ENCODE measurements around the gene PCDHB8.
"Not testable (repeated sequence)": the region's sequence is repeated elsewhere in the genome, so short reads cannot be mapped to it uniquely, and the experiment has no call there.

The PCDHB8 gene

DNA sequence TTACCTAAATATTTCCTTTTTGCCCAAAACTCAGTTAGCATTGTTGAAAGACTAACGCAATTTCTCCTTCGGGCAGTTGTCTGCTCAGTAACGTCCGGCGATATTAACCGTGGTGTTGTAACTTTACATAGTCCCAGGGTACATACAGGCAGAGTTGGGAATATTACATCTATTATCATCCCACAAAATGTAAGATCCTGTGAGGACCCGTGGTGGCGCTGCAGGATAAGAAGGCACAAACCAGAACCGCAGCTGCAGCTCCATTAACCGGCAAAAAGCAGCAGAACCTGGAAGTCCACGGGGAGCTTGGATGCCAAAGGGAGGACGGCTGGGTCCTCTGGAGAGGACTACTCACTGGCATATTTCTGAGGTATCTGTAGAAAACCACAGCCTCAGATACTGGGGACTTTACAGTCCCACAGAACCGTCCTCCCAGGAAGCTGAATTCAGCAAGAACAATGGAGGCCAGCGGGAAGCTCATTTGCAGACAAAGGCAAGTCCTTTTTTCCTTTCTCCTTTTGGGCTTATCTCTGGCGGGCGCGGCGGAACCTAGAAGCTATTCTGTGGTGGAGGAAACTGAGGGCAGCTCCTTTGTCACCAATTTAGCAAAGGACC is at the start of gene PCDHB8:
TSS of gene PCDHB8 (plus strand) at position 214 of the 615 bp plus-strand sequence. CDS start at position 459, 245 bp downstream.
- in situ Hi-C loops (cut with MboI; ENCODE audit: low sequenced_read_pairs, unreplicated experiment); DNase-seq (ENCODE audit: low spot score): not testable (repeated sequence)

DNA sequence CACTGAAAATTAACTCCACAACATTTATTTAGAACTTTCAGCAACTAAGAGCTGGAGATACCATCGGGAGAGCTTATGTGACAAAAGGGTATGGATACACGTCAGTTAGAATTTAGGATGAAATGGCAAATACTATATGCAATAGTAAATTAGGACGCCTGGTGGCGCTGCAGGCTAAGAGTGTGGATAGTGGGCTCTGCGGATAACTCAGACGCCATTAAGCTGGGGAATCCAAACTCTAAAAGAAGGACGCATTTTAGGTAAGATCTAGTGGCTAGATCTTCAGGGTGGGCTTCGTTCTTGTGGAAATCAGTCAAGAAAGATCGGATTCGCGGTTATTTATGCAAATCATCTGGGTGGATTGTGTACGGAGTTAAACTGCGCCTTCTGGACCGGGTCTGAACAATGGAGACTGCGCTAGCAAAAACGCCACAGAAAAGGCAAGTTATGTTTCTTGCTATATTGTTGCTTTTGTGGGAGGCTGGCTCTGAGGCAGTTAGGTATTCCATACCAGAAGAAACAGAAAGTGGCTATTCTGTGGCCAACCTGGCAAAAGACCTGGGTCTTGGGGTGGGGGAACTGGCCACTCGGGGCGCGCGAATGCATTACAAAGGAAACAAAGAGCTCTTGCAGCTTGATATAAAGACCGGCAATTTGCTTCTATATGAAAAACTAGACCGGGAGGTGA is 42.4 kb upstream of the PCDHB8 start, which contains the start of gene PCDHB5:
TSS of gene PCDHB5 (plus strand) at position 177 of the 688 bp plus-strand sequence. CDS start at position 406, 229 bp downstream.
- DNase-seq (ENCODE audit: low spot score), result no peak
- in situ Hi-C loops (cut with MboI; ENCODE audit: low sequenced_read_pairs, unreplicated experiment), result no loop called here

DNA sequence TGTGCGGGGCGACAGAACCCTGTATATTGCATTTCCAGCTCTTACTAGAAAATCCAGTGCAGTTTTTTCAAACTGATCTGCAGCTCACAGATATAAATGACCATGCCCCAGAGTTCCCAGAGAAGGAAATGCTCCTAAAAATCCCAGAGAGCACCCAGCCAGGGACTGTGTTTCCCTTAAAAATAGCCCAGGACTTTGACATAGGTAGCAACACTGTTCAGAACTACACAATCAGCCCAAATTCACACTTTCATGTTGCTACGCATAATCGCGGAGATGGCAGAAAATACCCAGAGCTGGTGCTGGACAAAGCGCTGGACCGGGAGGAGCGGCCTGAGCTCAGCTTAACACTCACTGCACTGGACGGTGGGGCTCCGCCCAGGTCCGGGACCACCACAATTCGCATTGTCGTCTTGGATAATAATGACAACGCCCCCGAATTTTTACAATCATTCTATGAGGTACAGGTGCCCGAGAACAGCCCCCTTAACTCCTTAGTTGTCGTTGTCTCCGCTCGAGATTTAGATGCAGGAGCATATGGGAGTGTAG is 41.8 kb upstream of the PCDHB8 start:
- in situ Hi-C loops (cut with MboI; ENCODE audit: low sequenced_read_pairs, unreplicated experiment), result no loop called here
- no peak for DNase-seq (ENCODE audit: low spot score)
- TF ChIP-seq, protein P1, sequence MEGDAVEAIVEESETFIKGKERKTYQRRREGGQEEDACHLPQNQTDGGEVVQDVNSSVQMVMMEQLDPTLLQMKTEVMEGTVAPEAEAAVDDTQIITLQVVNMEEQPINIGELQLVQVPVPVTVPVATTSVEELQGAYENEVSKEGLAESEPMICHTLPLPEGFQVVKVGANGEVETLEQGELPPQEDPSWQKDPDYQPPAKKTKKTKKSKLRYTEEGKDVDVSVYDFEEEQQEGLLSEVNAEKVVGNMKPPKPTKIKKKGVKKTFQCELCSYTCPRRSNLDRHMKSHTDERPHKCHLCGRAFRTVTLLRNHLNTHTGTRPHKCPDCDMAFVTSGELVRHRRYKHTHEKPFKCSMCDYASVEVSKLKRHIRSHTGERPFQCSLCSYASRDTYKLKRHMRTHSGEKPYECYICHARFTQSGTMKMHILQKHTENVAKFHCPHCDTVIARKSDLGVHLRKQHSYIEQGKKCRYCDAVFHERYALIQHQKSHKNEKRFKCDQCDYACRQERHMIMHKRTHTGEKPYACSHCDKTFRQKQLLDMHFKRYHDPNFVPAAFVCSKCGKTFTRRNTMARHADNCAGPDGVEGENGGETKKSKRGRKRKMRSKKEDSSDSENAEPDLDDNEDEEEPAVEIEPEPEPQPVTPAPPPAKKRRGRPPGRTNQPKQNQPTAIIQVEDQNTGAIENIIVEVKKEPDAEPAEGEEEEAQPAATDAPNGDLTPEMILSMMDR (IDR thresholded peaks at IDR 0.05; ENCODE audit: borderline replicate concordance, control extremely low read depth, extremely low read depth, insufficient read depth, missing control alignments), result no peak

More for the DNA sequence above, 42.4 kb upstream of the PCDHB8 start, which contains the start of gene PCDHB5:
- TF ChIP-seq, protein P1 (IDR thresholded peaks at IDR 0.05; ENCODE audit: borderline replicate concordance, control extremely low read depth, extremely low read depth, insufficient read depth, missing control alignments), result no peak

DNA sequence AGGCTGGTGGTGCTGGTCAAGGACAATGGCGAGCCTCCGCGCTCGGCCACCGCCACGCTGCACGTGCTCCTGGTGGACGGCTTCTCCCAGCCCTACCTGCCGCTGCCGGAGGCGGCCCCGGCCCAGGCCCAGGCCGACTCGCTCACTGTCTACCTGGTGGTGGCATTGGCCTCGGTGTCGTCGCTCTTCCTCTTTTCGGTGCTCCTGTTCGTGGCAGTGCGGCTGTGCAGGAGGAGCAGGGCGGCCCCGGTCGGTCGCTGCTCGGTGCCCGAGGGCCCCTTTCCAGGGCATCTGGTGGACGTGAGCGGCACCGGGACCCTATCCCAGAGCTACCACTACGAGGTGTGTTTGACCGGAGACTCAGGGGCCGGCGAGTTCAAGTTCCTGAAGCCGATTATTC is 40.2 kb upstream of the PCDHB8 start:
- in situ Hi-C loops (cut with MboI; ENCODE audit: low sequenced_read_pairs, unreplicated experiment); DNase-seq (ENCODE audit: low spot score): not testable (repeated sequence)

DNA sequence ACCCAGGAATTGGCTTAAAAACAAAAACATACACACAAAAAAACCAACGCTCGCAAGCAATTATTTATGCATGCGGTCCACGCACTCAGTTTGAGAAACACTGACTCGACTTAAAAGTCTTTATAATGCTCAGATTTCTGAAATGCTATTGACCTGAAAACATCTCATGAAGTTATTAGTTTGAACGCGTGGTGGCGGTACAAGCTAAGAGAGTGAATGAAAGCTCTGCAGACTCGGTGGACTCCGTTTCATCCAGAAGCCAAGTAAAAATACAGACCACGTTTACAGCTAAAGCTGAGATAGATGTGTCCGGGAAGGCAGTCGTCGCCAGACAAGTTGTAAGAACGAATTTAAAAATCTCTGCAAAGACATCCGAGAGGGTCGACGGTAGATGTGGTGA is 27.8 kb upstream of the PCDHB8 start, which contains the start of gene PCDHB6:
TSS of gene PCDHB6 (plus strand) at position 246 of the 400 bp plus-strand sequence. CDS start 201 bp downstream, outside the sequence.
- no peak for DNase-seq (ENCODE audit: low spot score)
- in situ Hi-C loops (cut with MboI; ENCODE audit: low sequenced_read_pairs, unreplicated experiment), result no loop called here
- TF ChIP-seq, protein P1 (IDR thresholded peaks at IDR 0.05; ENCODE audit: borderline replicate concordance, control extremely low read depth, extremely low read depth, insufficient read depth, missing control alignments), result no peak

DNA sequence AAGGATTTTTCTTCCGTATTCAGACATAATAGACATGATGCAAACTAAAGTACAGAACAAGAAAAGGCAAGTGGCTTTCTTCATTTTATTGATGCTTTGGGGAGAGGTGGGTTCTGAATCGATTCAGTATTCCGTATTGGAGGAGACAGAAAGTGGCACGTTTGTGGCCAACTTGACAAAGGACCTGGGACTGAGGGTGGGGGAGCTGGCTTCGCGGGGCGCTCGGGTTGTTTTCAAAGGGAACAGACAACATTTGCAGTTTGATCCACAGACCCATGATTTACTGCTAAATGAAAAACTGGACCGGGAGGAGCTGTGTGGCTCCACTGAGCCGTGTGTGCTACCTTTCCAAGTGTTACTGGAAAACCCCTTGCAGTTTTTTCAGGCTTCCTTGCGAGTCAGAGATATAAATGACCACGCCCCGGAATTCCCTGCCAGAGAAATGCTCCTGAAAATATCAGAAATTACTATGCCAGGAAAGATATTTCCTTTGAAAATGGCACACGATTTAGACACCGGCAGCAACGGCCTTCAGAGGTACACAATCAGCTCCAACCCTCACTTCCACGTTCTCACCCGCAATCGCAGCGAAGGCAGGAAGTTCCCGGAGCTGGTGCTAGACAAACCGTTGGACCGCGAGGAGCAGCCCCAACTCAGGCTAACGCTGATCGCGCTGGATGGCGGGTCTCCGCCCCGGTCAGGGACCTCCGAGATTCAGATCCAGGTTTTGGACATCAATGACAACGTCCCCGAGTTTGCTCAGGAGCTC is 27.2 kb upstream of the PCDHB8 start:
- DNase-seq (ENCODE audit: low spot score), result no peak
- in situ Hi-C loops (cut with MboI; ENCODE audit: low sequenced_read_pairs, unreplicated experiment), result no loop called here
- TF ChIP-seq, protein P1 (IDR thresholded peaks at IDR 0.05; ENCODE audit: borderline replicate concordance, control extremely low read depth, extremely low read depth, insufficient read depth, missing control alignments), result no peak

DNA sequence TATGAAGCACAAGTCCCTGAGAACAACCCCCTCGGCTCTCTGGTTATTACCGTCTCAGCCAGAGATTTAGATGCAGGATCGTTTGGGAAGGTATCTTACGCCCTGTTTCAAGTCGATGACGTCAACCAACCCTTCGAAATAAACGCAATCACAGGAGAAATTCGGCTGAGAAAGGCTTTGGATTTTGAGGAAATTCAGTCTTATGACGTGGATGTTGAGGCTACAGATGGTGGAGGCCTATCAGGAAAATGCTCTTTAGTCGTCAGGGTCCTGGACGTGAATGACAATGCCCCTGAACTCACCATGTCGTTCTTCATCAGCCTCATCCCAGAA is 26.6 kb upstream of the PCDHB8 start:
- in situ Hi-C loops (cut with MboI; ENCODE audit: low sequenced_read_pairs, unreplicated experiment), result no loop called here
- DNase-seq (ENCODE audit: low spot score), result no peak
- TF ChIP-seq, protein P1 (IDR thresholded peaks at IDR 0.05; ENCODE audit: borderline replicate concordance, control extremely low read depth, extremely low read depth, insufficient read depth, missing control alignments), result no peak

DNA sequence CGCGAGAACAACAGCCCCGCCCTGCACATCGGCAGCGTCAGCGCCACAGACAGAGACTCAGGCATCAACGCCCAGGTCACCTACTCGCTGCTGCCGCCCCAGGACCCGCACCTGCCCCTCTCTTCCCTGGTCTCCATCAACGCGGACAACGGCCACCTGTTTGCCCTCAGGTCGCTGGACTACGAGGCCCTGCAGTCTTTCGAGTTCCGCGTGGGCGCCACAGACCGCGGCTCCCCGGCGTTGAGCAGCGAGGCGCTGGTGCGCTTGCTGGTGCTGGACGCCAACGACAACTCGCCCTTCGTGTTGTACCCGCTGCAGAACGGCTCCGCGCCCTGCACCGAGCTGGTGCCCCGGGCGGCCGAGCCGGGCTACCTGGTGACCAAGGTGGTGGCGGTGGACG is 26.0 kb upstream of the PCDHB8 start:
- in situ Hi-C loops (cut with MboI; ENCODE audit: low sequenced_read_pairs, unreplicated experiment); DNase-seq (ENCODE audit: low spot score): not testable (repeated sequence)

DNA sequence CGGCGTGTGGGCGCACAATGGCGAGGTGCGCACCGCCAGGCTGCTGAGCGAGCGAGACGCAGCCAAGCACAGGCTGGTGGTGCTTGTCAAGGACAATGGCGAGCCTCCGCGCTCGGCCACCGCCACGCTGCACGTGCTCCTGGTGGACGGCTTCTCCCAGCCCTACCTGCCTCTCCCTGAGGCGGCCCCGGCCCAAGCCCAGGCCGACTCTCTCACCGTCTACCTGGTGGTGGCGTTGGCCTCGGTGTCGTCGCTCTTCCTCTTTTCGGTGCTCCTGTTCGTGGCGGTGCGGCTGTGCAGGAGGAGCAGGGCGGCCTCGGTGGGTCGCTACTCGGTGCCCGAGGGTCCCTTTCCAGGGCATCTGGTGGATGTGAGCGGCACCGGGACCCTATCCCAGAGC is 25.5 kb upstream of the PCDHB8 start:
- DNase-seq (ENCODE audit: low spot score); in situ Hi-C loops (cut with MboI; ENCODE audit: low sequenced_read_pairs, unreplicated experiment): not testable (repeated sequence)
